ENCODE results near the gene PTCHD1. TPM values are rescaled to one million over a fixed set of nuclear protein-coding genes. Genes with fewer than 3 reads are reported as not detected.

The PTCHD1 gene
- total RNA-seq, 1 experiment from 2014 or later = 1.4 TPM

DNA sequence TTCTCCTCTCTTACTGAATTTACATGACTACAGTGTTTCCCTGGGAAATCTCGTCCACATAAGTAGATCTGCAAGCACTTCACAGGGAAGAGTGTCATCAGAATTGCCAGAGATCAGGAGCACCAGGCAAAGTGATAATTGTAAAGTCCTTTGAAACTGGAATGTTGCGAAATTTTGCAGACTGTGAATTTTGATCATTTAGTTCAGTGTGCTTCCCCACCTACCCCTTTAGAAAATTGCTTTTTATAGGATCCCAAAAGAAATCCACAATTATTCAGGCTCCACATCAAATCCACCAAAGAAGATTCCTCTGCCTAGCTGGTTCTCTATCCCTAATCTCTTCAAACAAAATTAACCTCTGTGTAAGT is 10.2 kb downstream of the PTCHD1 start:
- ChIA-PET POLR2A (no interaction called here), CTCF (no interaction called here)
- H3K27me3 ChIP-seq (ENCODE audit: control insufficient read depth, insufficient read depth, low read length) = no peaks in the 10 kb centered on the region
- no peaks in the 10 kb centered on the region for H3K4me1 ChIP-seq (ENCODE audit: control insufficient read depth, insufficient read depth, low read length)
- no peak overlapping the region for H3K27ac ChIP-seq (ENCODE audit: low read length)
- no peaks in the 10 kb centered on the region for H3K9me3 ChIP-seq (ENCODE audit: control insufficient read depth, insufficient read depth, low read depth, low read length)
- no peak overlapping the region for H3K4me3 ChIP-seq (ENCODE audit: low read depth in 2 of 2, low read length in 2 of 2)
- intact Hi-C loops (cut with micrococcal nuclease; ENCODE audit: unreplicated experiment) (no loop called here), in situ Hi-C loops (cut with HindIII; ENCODE audit: low pct_unique_long_range_greater_than_20kb, low sequenced_read_pairs) (no loop called here)
- no peaks in the 10 kb centered on the region for H3K36me3 ChIP-seq (ENCODE audit: control insufficient read depth, insufficient read depth, low read length)
- no peak for DNase-seq (ENCODE audit: low read depth, low spot score)
- no peak for ATAC-seq
- TF ChIP-seq SIN3A (IDR thresholded peaks at IDR 0.05; ENCODE audit: borderline replicate concordance, insufficient read depth, low read depth, low read length) (no peak), POLR2AphosphoS5 (IDR thresholded peaks at IDR 0.05; ENCODE audit: low read depth, low read length) (no peak), TCF7L2 (IDR thresholded peaks at IDR 0.05; ENCODE audit: low read depth, low read length) (no peak)
- TF ChIP-seq, protein P1, sequence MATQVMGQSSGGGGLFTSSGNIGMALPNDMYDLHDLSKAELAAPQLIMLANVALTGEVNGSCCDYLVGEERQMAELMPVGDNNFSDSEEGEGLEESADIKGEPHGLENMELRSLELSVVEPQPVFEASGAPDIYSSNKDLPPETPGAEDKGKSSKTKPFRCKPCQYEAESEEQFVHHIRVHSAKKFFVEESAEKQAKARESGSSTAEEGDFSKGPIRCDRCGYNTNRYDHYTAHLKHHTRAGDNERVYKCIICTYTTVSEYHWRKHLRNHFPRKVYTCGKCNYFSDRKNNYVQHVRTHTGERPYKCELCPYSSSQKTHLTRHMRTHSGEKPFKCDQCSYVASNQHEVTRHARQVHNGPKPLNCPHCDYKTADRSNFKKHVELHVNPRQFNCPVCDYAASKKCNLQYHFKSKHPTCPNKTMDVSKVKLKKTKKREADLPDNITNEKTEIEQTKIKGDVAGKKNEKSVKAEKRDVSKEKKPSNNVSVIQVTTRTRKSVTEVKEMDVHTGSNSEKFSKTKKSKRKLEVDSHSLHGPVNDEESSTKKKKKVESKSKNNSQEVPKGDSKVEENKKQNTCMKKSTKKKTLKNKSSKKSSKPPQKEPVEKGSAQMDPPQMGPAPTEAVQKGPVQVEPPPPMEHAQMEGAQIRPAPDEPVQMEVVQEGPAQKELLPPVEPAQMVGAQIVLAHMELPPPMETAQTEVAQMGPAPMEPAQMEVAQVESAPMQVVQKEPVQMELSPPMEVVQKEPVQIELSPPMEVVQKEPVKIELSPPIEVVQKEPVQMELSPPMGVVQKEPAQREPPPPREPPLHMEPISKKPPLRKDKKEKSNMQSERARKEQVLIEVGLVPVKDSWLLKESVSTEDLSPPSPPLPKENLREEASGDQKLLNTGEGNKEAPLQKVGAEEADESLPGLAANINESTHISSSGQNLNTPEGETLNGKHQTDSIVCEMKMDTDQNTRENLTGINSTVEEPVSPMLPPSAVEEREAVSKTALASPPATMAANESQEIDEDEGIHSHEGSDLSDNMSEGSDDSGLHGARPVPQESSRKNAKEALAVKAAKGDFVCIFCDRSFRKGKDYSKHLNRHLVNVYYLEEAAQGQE (IDR thresholded peaks at IDR 0.05; ENCODE audit: insufficient read depth in 1 of 2, low read depth in 2 of 2, low read length in 1 of 2) = no peak
- TF ChIP-seq, protein P2, sequence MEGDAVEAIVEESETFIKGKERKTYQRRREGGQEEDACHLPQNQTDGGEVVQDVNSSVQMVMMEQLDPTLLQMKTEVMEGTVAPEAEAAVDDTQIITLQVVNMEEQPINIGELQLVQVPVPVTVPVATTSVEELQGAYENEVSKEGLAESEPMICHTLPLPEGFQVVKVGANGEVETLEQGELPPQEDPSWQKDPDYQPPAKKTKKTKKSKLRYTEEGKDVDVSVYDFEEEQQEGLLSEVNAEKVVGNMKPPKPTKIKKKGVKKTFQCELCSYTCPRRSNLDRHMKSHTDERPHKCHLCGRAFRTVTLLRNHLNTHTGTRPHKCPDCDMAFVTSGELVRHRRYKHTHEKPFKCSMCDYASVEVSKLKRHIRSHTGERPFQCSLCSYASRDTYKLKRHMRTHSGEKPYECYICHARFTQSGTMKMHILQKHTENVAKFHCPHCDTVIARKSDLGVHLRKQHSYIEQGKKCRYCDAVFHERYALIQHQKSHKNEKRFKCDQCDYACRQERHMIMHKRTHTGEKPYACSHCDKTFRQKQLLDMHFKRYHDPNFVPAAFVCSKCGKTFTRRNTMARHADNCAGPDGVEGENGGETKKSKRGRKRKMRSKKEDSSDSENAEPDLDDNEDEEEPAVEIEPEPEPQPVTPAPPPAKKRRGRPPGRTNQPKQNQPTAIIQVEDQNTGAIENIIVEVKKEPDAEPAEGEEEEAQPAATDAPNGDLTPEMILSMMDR (IDR thresholded peaks at IDR 0.05) = no peak
- no TSS peak for BruUV-seq (replicated peaks)

GRCh38 chrX:23356189-23356588 is 21.5 kb downstream of the PTCHD1 start:
- POLR2A ChIA-PET = no interaction called here
- TF ChIP-seq, protein P2 (IDR thresholded peaks at IDR 0.05) = no peak
- TF ChIP-seq POLR2AphosphoS5 (IDR thresholded peaks at IDR 0.05; ENCODE audit: low read depth, low read length) (no peak), SIN3A (IDR thresholded peaks at IDR 0.05; ENCODE audit: borderline replicate concordance, insufficient read depth, low read depth, low read length) (no peak), TCF7L2 (IDR thresholded peaks at IDR 0.05; ENCODE audit: low read depth, low read length) (no peak)
- TF ChIP-seq, protein P1 (IDR thresholded peaks at IDR 0.05; ENCODE audit: insufficient read depth in 1 of 2, low read depth in 2 of 2, low read length in 1 of 2) = no peak
- no peaks in the 10 kb centered on the region for H3K4me1 ChIP-seq (ENCODE audit: control insufficient read depth, insufficient read depth, low read length)
- no peak overlapping the region for H3K27ac ChIP-seq (ENCODE audit: low read length)
- no peaks in the 10 kb centered on the region for H3K9me3 ChIP-seq (ENCODE audit: control insufficient read depth, insufficient read depth, low read depth, low read length)
- H3K36me3 ChIP-seq (ENCODE audit: control insufficient read depth, insufficient read depth, low read length) = no peaks in the 10 kb centered on the region
- DNase-seq (ENCODE audit: low read depth, low spot score) (no peak), ATAC-seq (no peak)
- in situ Hi-C loops (cut with HindIII; ENCODE audit: low pct_unique_long_range_greater_than_20kb, low sequenced_read_pairs) (no loop called here), intact Hi-C loops (cut with micrococcal nuclease; ENCODE audit: unreplicated experiment) (no loop called here)
- BruUV-seq (replicated peaks) = no TSS peak
- no peaks in the 10 kb centered on the region for H3K27me3 ChIP-seq (ENCODE audit: control insufficient read depth, insufficient read depth, low read length)
- CTCF ChIA-PET = no interaction called here
- no peak overlapping the region for H3K4me3 ChIP-seq (ENCODE audit: low read depth in 2 of 2, low read length in 2 of 2)

Measured in Panc1 (cell line).